Activated CD8-positive, alpha-beta memory T cell treated with anti-CD3 and anti-CD28 coated beads for 36 hours (primary cell): ENCODE measurements around the gene MTARC2. TPM values are rescaled to one million over a fixed set of nuclear protein-coding genes. Genes with fewer than 3 reads are reported as not detected.
"Not testable (repeated sequence)": the region's sequence is repeated elsewhere in the genome, so short reads cannot be mapped to it uniquely, and the experiment has no call there.

ENCODE experiments used
- CTCF ChIA-PET: fragments of 350-600 bp; sonication (Branson Sonifier 250); formaldehyde crosslinking; loops from one replicate; lab custom pipeline; 2021; ENCODE audit warnings: antibody characterized with exemption; lab: Charles Lee
- POLR2A ChIA-PET: fragments of 350-600 bp; sonication (Branson Sonifier 250); formaldehyde crosslinking; loops from one replicate; lab custom pipeline; 2021; ENCODE audit warnings: antibody characterized with exemption; lab: Charles Lee
- total RNA-seq, 2 experiments: library from RNA; stranded (reverse); gene quantifications; one replicate each; pipeline ENCODE4 v1.2.3, GENCODE V29; 2021

Gene MTARC2
- total RNA-seq = not detected

- POLR2A ChIA-PET = no interaction called here
- CTCF ChIA-PET = no interaction called here
These were observed at the start of gene MTARC2 for GRCh38 chr1:220748089-220748934. Gene MTARC2 (plus strand): TSS chr1:220748322. CDS start chr1:220748532, 210 bp downstream.

- ChIA-PET CTCF (no interaction called here), POLR2A (no interaction called here)
These were observed 49.5 kb upstream of the MTARC2 start for GRCh38 chr1:220698607-220699016.

DNA sequence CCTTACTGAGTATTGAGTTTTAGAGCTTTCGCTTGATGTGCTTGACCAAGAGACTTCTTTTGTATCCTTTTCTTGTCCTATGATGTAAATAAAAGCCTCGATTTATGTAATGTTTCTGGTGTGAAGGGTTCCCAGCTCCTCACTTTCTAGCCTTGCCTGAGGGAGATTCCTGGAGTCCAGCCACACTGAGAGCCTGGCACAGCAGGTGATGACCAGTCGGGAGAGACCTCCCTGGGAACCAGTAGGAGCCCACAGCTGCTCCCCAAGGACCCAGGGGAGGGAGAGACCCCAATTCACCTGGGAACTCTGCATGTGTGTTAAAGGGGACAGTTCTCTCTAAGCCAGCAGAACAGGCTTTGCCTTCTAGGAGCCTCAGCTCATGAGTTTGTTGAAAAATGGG is 49.1 kb upstream of the MTARC2 start:
- ChIA-PET CTCF (no interaction called here), POLR2A (no interaction called here)

DNA sequence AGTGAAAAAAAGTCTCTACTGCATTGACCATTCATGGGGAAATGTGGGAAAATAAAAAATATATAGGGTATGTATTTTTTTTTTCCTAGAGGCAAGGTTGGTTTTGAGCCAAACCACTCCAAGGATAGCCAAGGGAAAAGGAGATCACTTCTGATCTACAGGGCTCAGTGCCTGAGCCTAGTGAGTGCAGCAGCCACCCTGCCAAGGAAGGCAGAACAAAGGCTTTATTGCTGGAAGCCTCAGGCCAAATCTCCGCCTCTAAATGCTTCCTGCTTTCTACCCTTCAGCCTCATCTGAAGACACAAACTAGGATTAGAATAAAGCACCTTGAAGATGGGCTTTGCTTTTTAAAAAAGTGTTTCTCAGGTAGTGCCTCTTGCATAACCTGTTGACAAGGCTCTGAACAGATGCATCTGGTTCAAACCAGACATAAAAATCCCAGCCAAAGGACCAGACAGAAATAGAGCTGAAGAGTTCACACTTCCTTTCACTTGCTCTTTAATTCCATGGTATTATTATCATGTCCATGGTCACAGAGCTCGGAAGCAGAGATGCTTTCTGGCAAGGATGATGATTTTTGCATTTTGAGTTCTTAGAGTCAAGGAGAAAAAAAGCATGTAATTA is 47.5 kb upstream of the MTARC2 start:
- CTCF ChIA-PET = no interaction called here

GRCh38 chr1:220701974-220702373 is 46.1 kb upstream of the MTARC2 start:
- ChIA-PET CTCF (no interaction called here), POLR2A (no interaction called here)

More for the DNA sequence above, 47.5 kb upstream of the MTARC2 start:
- POLR2A ChIA-PET = no interaction called here

DNA sequence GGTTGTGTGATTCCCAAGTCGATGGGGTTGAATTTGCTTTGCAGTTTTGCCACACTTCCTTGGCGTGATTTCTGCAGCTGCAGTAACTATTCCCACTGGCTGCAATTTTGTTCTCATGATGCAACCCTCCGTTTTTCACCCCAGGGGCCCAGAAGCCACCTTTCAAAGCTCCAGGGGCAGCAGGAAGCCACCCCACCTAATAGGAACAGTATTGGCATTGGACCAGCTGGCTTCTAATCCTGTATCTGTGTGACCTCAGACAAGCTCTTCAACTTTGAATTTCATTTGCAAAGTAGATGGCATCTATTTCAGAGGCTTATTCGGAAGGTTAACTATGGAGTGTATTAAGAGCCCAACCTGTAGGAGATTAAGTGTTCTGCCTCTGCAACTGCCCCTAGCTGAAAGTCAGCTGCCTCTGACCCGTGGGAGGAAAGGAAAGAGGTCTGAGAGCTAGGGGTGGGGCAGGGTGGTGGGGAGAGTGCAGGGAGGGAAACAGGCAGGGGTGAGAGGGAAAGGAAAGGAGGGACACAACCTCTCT is 45.3 kb upstream of the MTARC2 start:
- POLR2A ChIA-PET = no interaction called here
- CTCF ChIA-PET = no interaction called here

- ChIA-PET POLR2A (no interaction called here), CTCF (no interaction called here)
These were observed 44.8 kb upstream of the MTARC2 start for GRCh38 chr1:220703305-220703704.

- ChIA-PET POLR2A (no interaction called here), CTCF (no interaction called here)
These were observed 42.3 kb upstream of the MTARC2 start for GRCh38 chr1:220705782-220706181.

DNA sequence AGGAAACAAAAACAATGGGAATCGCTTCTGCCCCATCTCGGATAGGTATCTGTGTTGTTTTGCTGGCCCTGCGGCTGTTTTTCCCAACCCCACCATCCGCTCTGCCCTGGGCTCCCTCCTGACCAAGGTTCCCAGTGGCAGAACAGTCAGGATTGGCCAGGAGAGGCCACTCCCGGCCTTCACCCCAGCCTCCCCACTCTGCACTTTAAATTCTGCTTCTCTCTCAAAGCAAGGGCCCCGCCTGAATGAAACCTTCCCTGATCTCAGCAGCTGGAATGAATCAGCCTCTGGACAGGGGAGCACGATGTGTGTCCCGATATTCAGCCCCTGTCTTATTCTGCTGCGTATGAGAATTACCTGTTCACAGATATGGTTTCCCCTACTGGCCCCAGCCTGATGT is 41.6 kb upstream of the MTARC2 start:
- ChIA-PET POLR2A (no interaction called here), CTCF (no interaction called here)

GRCh38 chr1:220707160-220707559 is 41.0 kb upstream of the MTARC2 start:
- POLR2A ChIA-PET = no interaction called here

GRCh38 chr1:220708244-220708643 is 39.9 kb upstream of the MTARC2 start:
- ChIA-PET CTCF (no interaction called here), POLR2A (no interaction called here)

More at GRCh38 chr1:220707160-220707559, 41.0 kb upstream of the MTARC2 start:
- CTCF ChIA-PET = no interaction called here

GRCh38 chr1:220708936-220709801 is 39.0 kb upstream of the MTARC2 start:
- ChIA-PET POLR2A (no interaction called here), CTCF (interaction anchor here (1.1 kb wide), 1 partner anchor 25 kb away, joined by 3 read pairs; no protein-coding TSS in a partner anchor)

DNA sequence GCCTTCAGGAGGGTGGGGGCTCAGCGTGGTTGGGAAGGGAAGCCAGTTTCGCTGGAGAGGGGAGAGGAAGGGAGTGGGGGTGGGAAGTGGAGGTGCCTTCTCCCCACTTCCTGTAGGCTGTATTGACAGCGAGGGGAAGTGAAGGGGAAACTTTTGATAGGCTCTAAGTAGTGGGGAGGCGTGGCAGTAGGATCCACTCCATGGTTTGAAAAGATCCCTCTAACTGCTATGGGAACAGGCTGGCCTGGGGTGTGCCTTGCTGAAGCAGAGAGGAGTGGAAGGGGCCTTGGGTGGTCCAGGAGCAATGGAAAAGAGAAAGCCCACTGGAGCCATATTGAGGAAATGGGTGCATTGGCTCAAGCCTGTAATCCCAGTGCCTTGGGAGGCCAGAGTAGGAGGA is 37.8 kb upstream of the MTARC2 start:
- ChIA-PET CTCF (no interaction called here), POLR2A (no interaction called here)

- ChIA-PET CTCF (no interaction called here), POLR2A (no interaction called here)
These were observed 36.9 kb upstream of the MTARC2 start for GRCh38 chr1:220711056-220711809.

DNA sequence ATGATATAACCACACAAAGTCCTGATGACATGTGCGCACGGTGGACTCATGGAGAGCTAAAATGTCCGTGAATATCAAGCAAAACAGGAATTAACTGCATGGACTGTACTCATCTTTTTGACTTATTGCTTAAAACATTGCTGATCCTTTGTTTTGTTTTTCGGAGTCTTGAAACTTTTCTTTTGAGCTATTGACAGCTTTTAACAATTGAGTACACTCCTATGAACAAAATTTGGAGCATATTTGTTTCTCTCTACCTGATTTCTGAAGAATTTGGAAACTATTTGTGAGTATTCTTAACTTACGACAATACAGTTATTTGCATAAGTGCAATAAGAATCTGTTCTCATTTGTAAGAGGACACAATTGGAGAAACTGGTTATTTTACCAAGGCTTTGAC is 32.1 kb upstream of the MTARC2 start:
- CTCF ChIA-PET, POLR2A ChIA-PET: not testable (repeated sequence)

GRCh38 chr1:220717800-220718640 is 30.1 kb upstream of the MTARC2 start:
- CTCF ChIA-PET = no interaction called here
- POLR2A ChIA-PET = no interaction called here

- CTCF ChIA-PET, POLR2A ChIA-PET: not testable (repeated sequence)
These were observed 26.9 kb upstream of the MTARC2 start for GRCh38 chr1:220721266-220721665.

DNA sequence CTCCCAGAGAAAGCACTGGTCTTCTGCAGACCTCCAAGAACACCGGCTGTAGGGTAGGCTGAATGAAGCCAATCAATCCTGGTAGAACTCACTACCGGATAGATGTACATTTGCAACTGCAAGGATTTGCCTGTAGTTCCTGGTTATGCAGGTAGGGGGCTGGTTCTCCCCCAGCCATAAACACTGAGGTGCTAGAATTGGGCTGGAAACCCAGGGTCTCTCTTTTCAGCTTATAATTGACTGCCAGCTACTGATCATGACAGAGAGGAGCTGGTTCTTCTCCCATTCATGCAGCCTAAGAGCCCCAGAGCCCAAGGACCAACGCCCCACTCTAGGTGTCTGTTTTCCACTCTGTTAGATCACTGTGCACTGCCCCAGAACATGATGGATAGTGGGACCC is 21.5 kb upstream of the MTARC2 start:
- POLR2A ChIA-PET = no interaction called here

More for the DNA sequence above, 21.5 kb upstream of the MTARC2 start:
- CTCF ChIA-PET = no interaction called here
